Endothelial cell of umbilical vein (primary cell): ENCODE data around the gene FBLN2. TPM values are rescaled to one million over a fixed set of nuclear protein-coding genes. Genes with fewer than 3 reads are reported as not detected.

ENCODE experiments used
- BruUV-seq: library from RNA; stranded (reverse); fragments of 400-500 nt; replicated peaks from 2 replicates; lab custom pipeline; 2021; lab: Mats Ljungman, UMichigan
- CTCF ChIA-PET: fragments of 300-600, 350-600 bp; sonication (Branson Sonifier 250); formaldehyde crosslinking; loops from one replicate; lab custom pipeline; 2021; ENCODE audit warnings: antibody characterized with exemption, inconsistent platforms; lab: Charles Lee
- POLR2A ChIA-PET: fragments of 300-600, 350-600 bp; sonication (Branson Sonifier 250); formaldehyde crosslinking; loops from one replicate; lab custom pipeline; 2021; ENCODE audit warnings: antibody characterized with exemption, inconsistent platforms; lab: Charles Lee
- DNase-seq: peaks from one replicate; pipeline ENCODE4 v3.0.0-alpha.2; 2011; ENCODE audit warnings: low read depth, low spot score
- FAIRE-seq: peaks from 2 replicates; lab custom pipeline; 2011; peaks lifted over from hg19 to GRCh38; lab: Jason Lieb, UNC
- H2AFZ ChIP-seq: 2 replicates; pipeline ENCODE4 v1.6.0; 2012; ENCODE audit warnings: low read depth, low read length, control low read depth, inconsistent platforms
- H3K27ac ChIP-seq: 2 replicates; pipeline ENCODE4 v1.5.1; 2011; ENCODE audit warnings: low read depth, mild to moderate bottlenecking, control low read depth, low read length, moderate library complexity; ENCODE audit not compliant: insufficient read depth
- H3K27me3 ChIP-seq, 2 experiments: 2 replicates each; pipeline versions ENCODE4 v1.6.0 to v1.6.1; 2011; ENCODE audit warnings: low read length in 2 of 2, mixed read lengths in 1 of 2; ENCODE audit not compliant: control insufficient read depth in 2 of 2, insufficient read depth in 2 of 2
- H3K36me3 ChIP-seq, 2 experiments: 2 replicates in 1 of 2; 3 replicates in 1 of 2; pipeline ENCODE4 v1.5.1; 2011; ENCODE audit warnings: low read length in 2 of 2, mild to moderate bottlenecking in 1 of 2, moderate library complexity in 1 of 2; ENCODE audit not compliant: control insufficient read depth in 2 of 2, insufficient read depth in 2 of 2; ENCODE audit errors: extremely low read depth in 1 of 2
- H3K4me1 ChIP-seq: 3 replicates; pipeline ENCODE4 v1.5.1; 2011; ENCODE audit warnings: mild to moderate bottlenecking, low read length; ENCODE audit not compliant: control insufficient read depth, insufficient read depth; ENCODE audit errors: extremely low read depth
- H3K4me2 ChIP-seq: 2 replicates; pipeline ENCODE4 v1.6.1; 2011; ENCODE audit warnings: low read length, control low read depth, mixed read lengths; ENCODE audit not compliant: insufficient read depth
- H3K4me3 ChIP-seq, 3 experiments: fragments of 200-600 bp in 1 of 3; sonication (generic), shearing (Covaris generic) in 1 of 3; replicated peaks in 1 of 3; 2 replicates each; pipeline ENCODE4 v1.5.1; 2011 to 2016; ENCODE audit warnings: control low read depth in 3 of 3, low read length in 3 of 3, mild to moderate bottlenecking in 2 of 3, inconsistent platforms in 1 of 3, low read depth in 1 of 3, moderate library complexity in 1 of 3; ENCODE audit not compliant: insufficient read depth in 1 of 3
- H3K79me2 ChIP-seq: 2 replicates; pipeline ENCODE4 v1.6.0; 2012; ENCODE audit warnings: low read length, inconsistent platforms; ENCODE audit not compliant: control insufficient read depth, insufficient read depth
- H3K9ac ChIP-seq: replicated peaks from 2 replicates; pipeline ENCODE3; 2011; ENCODE audit warnings: low read length, control low read depth; ENCODE audit not compliant: insufficient read depth; ENCODE audit errors: extremely low read depth
- H3K9me1 ChIP-seq: replicated peaks from 3 replicates; pipeline ENCODE4 v1.6.0; 2011; ENCODE audit warnings: mild to moderate bottlenecking, low read length; ENCODE audit not compliant: control insufficient read depth, insufficient read depth; ENCODE audit errors: extremely low read depth
- H3K9me3 ChIP-seq: replicated peaks from 2 replicates; pipeline ENCODE4 v1.5.1; 2012; ENCODE audit warnings: low read length, inconsistent platforms; ENCODE audit not compliant: control insufficient read depth, insufficient read depth
- H4K20me1 ChIP-seq: replicated peaks from 2 replicates; pipeline ENCODE3; 2011; ENCODE audit warnings: mild to moderate bottlenecking, low read length; ENCODE audit not compliant: control insufficient read depth, insufficient read depth; ENCODE audit errors: extremely low read depth
- EZH2 ChIP-seq: IDR thresholded peaks from 2 replicates; pipeline ENCODE4 v1.6.1; 2012; ENCODE audit warnings: borderline replicate concordance, low read depth, mild to moderate bottlenecking, moderate library complexity, low read length, inconsistent platforms; ENCODE audit not compliant: severe bottlenecking
- FOS ChIP-seq: IDR thresholded peaks from 2 replicates; pipeline ENCODE4 v1.6.1; 2011; ENCODE audit warnings: mild to moderate bottlenecking, low read length, moderate library complexity, borderline replicate concordance; ENCODE audit not compliant: insufficient read depth
- GATA2 ChIP-seq: IDR thresholded peaks from 2 replicates; pipeline ENCODE4 v1.7.0; 2011; ENCODE audit warnings: low read depth, mild to moderate bottlenecking, moderate library complexity, mixed read lengths, low read length; ENCODE audit not compliant: insufficient read length, insufficient read depth
- JUN ChIP-seq: IDR thresholded peaks from 2 replicates; pipeline ENCODE4 v1.6.1; 2011; ENCODE audit warnings: borderline replicate concordance, low read depth; ENCODE audit not compliant: insufficient read length, insufficient read depth
- MAX ChIP-seq: IDR thresholded peaks from 2 replicates; pipeline ENCODE4 v1.6.1; 2011; ENCODE audit not compliant: insufficient read depth, insufficient read length
- MYC ChIP-seq: IDR thresholded peaks from one replicate; pipeline ENCODE4 v1.6.1; 2011; ENCODE audit warnings: mild to moderate bottlenecking, low read depth, low read length
- POLR2A ChIP-seq: IDR thresholded peaks from 2 replicates; pipeline ENCODE4 v1.6.1; 2012; ENCODE audit warnings: low read depth, mild to moderate bottlenecking, control low read depth, low read length
- POLR2AphosphoS5 ChIP-seq: IDR thresholded peaks from 2 replicates; pipeline ENCODE4 v1.6.1; 2012; ENCODE audit warnings: low read depth, mild to moderate bottlenecking, control low read depth, low read length, moderate library complexity; ENCODE audit not compliant: insufficient read depth
- dilution Hi-C: fragments of 300-500 bp; cut with MboI; formaldehyde crosslinking; loops from one replicate; pipeline ENCODE4 v1.15.0; 2019; ENCODE audit warnings: low sequenced_read_pairs; ENCODE audit not compliant: extremely low pct_ligation_motif_present
- intact Hi-C: fragments of 100-400 bp; cut with micrococcal nuclease; formaldehyde crosslinking; loops from one replicate; pipeline ENCODE4 v1.10.0; 2022
- polyA plus RNA-seq, 4 experiments: library from polyadenylated mRNA; depleted of rRNA in 3 of 4; stranded (reverse) in 3 of 4; unstranded in 1 of 4; fragments of >200 nt; gene quantifications; 2 replicates each; pipeline versions ENCODE4 v1.2.1 to v1.2.3, GENCODE V29; 2011 to 2012; ENCODE audit warnings: missing spikeins in 1 of 4
- total RNA-seq: library from RNA; stranded (reverse); gene quantifications from 2 replicates; pipeline ENCODE4 v1.2.3, GENCODE V29; 2021

Gene FBLN2
- total and polyA plus RNA-seq, 2 donors (not counting 3 experiments of a cell fraction or from before 2014, with no cell fraction given): 1.4 to 1.9 TPM

GRCh38 chr3:13569201-13569600, 20.3 kb downstream of the FBLN2 start:
- no peaks in the 10 kb centered on the region for H3K79me2 ChIP-seq
- TF ChIP-seq POLR2A (no peak), MYC (no peak), GATA2 (no peak)
- no peak overlapping the region for H3K9ac ChIP-seq
- H3K9me1 ChIP-seq: no peaks in the 10 kb centered on the region
- BruUV-seq: no TSS peak
- no peak overlapping the region for H3K27ac ChIP-seq
- no peak overlapping the region for H3K4me3 ChIP-seq
- ChIA-PET POLR2A (no interaction called here), CTCF (no interaction called here)
- DNase-seq (no peak), FAIRE-seq (no peak)
- intact Hi-C loops: no loop called here
- H3K4me2 ChIP-seq: no peak overlapping the region
- no peaks in the 10 kb centered on the region for H4K20me1 ChIP-seq
- no peaks in the 10 kb centered on the region for H3K36me3 ChIP-seq
- dilution Hi-C loops: no loop called here
- no peaks in the 10 kb centered on the region for H3K27me3 ChIP-seq
- H3K4me1 ChIP-seq: no peaks in the 10 kb centered on the region
- H2AFZ ChIP-seq: no peak overlapping the region
- no peaks in the 10 kb centered on the region for H3K9me3 ChIP-seq

GRCh38 chr3:13569641-13570390, 20.9 kb downstream of the FBLN2 start:
- no peak overlapping the region for H3K27ac ChIP-seq

More at GRCh38 chr3:13569641-13570390, 20.9 kb downstream of the FBLN2 start:
- dilution Hi-C loops: no loop called here
- Histone ChIP-seq H3K79me2 (no peaks in the 10 kb centered on the region), H3K4me2 (no peak overlapping the region), H3K4me3 (no peak overlapping the region), H3K9ac (no peak overlapping the region), H3K27me3 (no peaks in the 10 kb centered on the region), H2AFZ (no peak overlapping the region), H3K36me3 (no peaks in the 10 kb centered on the region), H3K4me1 (no peaks in the 10 kb centered on the region), H4K20me1 (no peaks in the 10 kb centered on the region), H3K9me3 (no peaks in the 10 kb centered on the region), H3K9me1 (no peaks in the 10 kb centered on the region)
- BruUV-seq: no TSS peak
- intact Hi-C loops: no loop called here
- POLR2A ChIA-PET: no interaction called here
- TF ChIP-seq MAX (no peak), GATA2 (no peak), POLR2AphosphoS5 (no peak), FOS (no peak), JUN (no peak), EZH2 (no peak), MYC (no peak), POLR2A (no peak)
- CTCF ChIA-PET: no interaction called here
- FAIRE-seq (no peak), DNase-seq (no peak)
